ENCODE measurements around the gene RFPL2.

RFPL2 gene

DNA sequence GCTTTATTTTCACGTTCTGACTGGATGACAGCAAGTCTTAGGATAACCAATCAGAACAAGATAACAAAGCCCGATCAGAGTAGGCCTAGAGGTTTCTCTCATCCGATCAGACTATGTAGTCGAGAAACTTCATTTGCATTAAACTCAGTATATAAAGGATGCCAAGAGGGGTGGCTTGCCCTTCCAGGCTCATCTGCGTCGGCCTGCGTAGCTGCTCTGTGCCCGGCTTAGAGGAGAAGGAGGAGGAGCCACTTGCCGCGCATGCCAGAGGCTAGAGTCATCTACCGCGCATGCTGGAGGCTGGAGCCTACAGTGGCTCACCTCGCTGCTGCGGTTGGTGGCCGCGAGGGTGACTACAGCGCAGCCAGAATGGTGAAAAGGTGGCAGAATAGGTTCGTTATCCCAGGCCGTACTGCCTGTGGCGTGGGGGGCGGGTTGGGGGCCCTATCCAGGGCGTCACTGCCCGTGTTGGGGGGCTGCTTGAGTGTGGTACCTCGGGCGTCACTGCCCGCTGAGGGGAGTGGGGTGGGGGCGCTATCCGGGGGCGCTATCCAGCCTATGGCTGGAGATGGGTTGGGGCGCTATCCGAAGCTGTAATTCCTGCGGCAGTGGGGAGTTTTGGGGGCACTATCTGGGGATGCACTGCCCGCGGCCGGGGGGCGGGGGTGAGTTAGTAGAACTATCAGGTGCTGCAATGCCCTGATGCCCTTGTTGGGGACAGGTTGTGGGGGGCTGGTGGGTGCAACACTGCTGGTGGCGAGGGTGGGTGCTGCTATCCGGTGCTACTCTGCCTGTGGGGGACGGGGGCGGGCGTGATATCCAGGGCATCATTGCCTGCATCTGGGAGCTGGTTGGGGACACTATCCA is at the start of gene RFPL2:
Gene RFPL2, minus strand, starts transcription at position 218 of the 867 bp plus-strand sequence. CDS start 2,622 bp downstream, outside the sequence.
- DNase-seq: no peak

DNA sequence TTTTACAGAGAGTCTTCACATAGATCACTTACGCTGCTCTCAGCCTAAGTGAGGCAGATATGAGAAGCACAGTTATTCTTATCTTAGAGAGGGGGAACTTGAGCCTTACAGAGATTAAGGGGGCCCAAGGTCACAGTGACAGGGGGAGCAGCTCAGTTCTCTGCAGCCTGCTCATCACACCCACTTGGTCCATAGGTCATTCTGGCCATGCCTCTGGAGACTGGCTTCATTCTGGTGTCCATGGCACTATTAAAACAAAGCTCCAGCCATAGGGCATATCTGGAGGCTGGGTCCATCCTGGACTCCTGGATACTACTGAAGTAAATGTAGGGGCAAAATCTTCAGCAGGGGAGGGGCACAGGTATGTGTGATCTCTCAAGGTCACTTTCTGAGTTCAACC is 44.4 kb upstream of the RFPL2 start:
- ATAC-seq (no peak), DNase-seq (no peak)

More for the DNA sequence above, at the start of gene RFPL2:
- ATAC-seq: no peak

DNA sequence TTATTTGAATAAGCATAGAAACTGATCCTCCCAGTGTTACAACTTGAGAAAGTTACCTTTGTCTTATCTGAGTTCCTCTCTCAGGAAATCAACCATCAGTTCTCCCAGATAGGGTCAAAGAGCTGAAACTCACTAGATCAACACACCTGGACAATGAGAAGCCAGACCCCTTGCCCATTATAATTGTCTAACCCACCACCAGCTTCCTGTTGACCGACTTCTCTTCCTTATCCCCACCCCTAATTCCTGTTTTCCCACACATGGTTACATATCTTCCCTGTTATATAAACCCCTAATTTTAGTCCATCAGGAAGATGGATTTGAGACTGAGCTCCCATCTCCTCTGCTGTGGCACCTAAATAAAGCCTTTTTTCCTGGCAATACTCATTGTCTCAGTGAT is 43.4 kb upstream of the RFPL2 start:
- ATAC-seq: no peak
- DNase-seq: no peak

DNA sequence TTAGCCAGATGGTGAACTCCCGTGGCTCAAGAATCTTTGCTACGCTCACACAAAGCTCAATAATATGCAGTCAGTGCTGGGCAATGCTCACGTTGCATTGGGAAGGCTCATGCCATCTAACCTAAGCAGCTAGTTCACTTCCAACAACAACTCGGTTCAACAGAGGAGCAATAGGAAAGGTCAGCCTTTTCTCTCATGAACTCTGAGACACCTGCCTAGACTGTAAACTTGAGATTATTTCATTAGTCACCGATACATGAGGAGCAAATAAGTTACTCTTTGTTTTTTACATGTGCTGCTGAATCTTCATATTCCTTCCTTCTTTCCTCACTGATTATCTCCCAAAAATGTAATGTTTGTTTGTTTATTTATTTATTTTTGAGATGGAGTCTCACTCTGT is 41.3 kb upstream of the RFPL2 start:
- ATAC-seq (no peak), DNase-seq (no peak)

DNA sequence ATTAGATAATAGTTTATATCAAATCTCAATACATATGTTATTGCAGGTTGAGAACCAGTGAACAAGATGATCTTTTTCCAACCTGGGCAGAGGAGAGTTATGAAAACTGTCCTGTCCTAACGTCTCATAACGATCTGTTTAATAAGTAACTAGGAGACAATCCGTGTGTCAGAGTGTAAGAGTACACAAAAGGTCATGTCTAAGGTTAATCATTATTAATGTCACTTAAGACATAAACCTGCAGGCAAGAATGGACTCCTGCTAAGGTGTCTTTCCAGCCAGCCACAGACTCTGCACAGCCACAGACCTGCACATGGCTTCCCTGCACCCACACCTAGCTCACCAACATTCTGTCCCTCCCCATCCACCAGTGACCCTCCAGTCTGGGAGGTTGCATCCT is 40.2 kb upstream of the RFPL2 start:
- ATAC-seq: no peak

DNA sequence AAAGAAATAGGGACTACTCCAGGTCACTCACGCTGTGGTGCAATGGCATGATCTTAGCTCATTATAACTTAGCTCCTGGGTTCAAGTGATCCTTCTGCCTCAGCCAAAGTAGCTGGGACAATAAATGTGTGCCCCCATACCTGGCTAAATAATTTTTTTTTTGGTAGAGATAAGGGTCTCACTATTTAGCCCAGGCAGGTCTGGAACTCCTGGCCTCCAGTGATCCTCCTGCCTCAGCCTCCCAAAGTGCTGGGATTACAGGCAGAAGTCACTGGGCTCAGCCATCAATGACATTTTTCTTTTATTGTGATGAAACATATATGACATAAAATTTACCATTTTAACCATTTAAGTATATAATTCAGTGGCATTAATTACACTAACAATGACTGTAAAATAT is 39.7 kb upstream of the RFPL2 start:
- ATAC-seq: no peak
- no peak for DNase-seq

More for the DNA sequence above, 40.2 kb upstream of the RFPL2 start:
- no peak for DNase-seq

DNA sequence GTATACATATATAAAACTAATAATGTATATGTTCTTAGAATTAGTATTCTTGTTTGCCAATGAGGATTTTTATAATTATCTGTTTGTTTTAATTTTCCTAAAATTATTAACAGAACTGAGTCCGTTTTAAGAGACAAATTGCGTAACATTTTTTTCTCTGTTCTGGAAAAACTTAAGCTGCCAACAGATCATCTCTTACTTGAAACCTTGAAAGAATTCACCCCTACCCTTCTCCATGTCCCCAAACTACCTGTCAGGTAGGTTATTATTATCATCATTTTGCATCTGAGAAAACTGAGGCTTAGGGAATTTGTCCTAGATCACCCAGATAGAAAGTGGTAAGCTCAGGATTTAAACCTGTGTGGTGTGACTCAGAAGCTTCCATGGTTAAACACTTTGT is 35.6 kb upstream of the RFPL2 start:
- ATAC-seq: no peak

DNA sequence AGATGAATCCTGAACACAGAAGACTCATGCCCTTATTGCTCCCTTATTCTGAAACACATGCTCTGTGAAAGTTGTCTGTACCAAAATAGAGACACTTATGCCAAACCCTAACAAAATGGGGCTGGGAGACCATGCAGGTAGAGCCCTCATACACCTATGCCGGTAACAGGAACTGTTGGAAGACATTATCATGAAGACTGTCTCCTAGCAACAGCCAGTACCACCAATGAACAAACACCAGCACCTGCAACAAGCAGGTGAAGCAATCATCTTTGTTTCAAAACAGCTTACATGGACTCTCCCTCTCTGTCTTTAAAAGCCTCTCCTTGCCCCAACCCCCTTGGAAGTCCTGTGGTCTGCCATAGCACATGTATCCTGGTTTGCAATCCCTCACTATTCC is 33.0 kb upstream of the RFPL2 start:
- DNase-seq: no peak
- ATAC-seq: no peak

More for the DNA sequence above, 35.6 kb upstream of the RFPL2 start:
- no peak for DNase-seq

DNA sequence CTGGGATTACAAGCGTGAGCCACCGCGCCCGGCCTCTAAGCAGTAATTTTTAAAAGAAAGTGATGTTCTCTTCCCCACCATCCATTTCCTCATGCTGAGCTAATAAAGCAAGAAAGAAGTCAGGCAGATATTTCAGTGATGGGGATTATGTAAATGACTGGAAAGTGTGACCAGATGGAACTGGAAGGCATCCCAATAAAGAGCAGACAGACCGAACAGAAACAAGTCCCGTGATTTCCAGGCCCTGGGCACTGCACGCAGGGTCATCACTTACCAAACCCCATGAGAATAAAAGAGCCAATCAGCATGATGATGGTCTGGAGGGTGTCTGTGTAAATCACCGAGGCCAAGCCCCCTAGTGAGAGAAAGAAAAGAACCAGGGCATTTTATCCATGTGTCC is 32.1 kb upstream of the RFPL2 start:
- DNase-seq (no peak), ATAC-seq (no peak)

DNA sequence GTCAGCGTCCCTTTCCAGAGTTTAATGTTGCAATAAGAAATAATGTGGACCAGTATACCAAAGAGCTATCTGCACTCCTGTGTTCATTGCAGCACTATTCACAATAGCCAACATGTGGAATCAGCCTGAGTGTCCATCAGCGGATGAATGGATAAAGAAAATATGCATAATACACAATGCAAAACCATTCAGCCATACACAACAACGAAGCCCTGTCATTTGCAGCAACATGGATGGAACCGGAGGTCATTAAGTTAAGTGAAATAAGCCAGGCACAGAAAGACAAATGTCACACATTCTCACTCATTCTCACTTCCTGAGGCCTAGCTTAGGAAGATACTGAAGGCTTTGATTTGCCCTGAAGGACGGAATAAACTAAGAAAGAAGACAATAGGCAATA is 28.2 kb upstream of the RFPL2 start:
- ATAC-seq (no peak), DNase-seq (no peak)

DNA sequence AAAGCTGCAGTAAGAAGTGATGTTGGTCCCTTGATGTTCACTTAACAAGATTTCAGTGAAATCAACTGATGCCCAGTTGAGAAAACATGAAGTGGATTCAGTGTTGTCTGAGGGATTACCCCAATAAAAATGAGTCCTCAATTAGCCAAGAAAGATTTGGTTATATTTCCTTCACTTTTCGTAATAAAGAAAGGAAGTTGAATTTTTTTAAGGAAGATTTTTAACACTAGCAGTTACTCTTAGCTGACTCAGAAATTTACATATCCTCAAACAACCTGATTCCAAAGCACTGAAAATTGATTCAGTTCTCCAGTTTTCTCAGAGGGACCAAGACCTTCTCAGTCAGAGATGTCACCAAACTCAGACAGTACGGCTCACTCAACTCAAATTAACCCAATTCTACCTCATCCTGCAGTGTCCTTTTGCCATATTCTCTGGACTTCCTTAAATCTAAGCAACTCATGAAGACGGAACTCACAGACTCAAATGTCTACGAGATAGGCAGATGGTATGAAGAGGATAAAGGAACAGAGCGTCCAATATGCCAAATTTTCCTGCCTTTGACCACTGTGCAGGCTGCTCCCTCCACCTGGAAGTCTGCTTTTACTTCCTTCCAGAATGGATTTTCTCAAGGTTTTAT is 27.4 kb upstream of the RFPL2 start:
- ATAC-seq (no peak), DNase-seq (no peak)

DNA sequence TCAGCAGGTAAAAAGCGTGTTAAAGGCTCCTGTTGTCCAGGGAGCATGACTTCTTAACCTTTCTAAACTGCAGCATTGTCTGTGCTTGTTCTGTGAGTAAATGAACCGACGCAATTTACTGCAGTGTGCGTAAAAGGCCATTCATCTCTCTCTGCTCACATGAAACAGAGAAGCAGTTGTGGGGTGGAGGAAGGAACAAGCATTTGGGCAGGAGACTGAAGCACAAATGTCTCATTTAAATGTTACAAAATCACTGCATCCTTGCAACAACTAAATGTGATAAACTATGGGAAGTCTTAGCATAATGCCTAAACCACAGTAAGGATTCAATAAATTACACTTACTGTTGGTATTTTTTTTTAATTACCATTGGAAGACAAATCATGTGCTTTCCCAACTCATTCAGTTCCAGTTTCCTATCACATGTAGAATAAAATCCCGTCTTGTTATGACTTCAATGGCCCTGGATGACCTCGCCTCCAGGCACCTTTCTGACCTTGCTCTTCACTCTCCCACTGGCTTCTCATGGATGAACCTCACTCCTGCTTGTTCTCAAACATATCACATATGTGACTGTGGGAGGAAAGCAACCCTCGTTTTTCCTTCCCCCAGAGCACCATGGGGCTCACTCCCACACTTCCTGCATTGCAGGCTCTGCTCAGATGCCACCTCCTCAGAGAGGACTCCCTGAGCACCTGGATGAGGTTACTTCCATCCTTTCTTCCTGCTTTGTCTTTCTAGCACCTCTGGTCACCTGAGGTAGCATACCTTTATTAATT is 21.6 kb upstream of the RFPL2 start:
- DNase-seq (no peak), ATAC-seq (no peak)

DNA sequence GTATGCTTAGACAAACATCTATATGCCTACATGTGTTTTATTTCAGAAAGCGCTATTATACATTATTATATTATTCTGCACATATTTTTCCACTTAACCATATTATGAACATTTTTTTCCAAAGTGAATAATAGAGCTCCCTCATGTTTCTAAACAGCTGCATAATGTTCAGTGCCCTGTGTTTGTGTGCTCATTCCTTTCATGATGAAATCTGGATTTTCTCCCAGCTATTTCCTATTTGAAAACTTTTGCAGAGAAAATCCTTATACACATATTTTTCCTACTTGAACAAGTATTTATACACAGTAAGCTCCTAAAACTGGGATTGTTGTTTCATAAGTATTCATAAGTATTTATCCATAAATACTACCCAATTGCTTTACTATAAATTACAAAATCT is 18.1 kb upstream of the RFPL2 start:
- no peak for ATAC-seq
- no peak for DNase-seq

DNA sequence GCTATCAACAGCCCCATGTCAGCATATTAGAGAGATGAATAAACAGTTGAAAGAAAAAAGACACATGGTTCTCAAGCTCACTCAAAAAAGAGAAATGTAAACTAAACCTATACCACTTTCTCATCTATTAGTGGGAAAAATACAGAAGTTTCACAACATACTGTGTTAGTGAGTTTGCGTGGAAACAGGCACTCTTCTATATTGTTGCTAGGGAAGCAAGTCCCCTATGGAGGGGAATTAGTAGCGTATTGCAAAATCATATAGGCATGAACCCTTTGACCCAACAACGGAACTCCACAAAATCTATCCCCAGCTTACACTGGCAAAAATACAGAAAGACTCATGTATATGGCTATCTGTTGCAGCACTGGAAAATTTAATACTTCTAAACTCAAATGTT is 14.2 kb upstream of the RFPL2 start:
- DNase-seq: no peak

DNA sequence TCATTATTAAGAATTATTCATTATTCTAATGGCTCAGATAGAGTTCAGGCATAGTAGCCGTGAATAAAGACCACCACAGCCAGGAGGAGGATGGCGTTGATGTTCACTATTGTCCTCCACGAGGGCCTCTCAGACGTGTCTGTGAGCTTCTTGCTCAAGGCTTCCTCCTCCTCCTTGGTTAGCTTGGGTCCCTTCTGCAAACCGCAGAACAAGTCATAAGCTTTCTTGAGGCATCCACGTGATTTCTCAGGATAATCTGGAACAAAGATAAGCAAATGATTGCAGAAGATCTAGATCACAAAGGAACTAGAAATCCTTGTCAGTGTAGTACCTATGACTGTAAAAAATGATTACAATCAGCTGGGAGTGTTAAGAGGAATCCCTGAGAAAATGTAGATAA is 13.6 kb upstream of the RFPL2 start:
- DNase-seq (no peak), ATAC-seq (no peak)

More for the DNA sequence above, 14.2 kb upstream of the RFPL2 start:
- ATAC-seq: no peak

DNA sequence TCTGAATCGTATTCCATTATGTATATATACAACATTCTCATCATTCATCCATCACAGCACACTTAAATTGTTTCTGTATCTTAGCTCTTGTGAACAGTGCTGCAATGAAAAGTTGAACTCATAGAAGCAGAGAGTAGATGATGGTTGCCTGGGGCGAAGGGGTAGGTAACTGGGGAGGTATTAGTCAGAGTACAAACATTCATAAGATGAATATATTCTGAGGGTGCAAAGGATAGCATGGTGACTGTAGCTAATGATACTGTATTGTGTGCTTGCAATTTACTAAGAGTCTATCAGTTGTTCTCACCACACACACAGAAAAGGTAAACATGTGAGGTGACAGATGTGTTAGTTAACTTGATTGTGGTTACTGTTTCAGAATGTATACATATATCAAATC is 12.6 kb upstream of the RFPL2 start:
- DNase-seq (no peak), ATAC-seq (no peak)

DNA sequence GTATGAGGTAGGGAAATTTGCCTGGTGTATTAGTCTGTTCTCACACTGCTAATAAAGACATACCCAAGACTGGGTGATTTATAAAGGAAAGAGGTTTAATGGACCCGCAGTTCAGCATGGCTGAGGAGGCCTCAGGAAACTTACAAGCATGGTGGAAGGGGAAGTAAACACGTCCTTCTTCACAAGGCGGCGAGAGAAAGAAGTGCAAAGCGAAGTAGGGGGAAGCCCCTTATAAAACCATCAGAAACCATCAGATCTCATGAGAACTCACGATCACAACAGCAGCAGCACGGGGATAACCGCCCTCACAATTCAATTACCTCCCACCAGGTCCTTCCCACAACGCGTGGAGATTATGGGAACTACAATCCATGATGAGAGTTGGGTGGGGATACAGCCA is 12.0 kb upstream of the RFPL2 start:
- no peak for DNase-seq
- ATAC-seq: no peak

DNA sequence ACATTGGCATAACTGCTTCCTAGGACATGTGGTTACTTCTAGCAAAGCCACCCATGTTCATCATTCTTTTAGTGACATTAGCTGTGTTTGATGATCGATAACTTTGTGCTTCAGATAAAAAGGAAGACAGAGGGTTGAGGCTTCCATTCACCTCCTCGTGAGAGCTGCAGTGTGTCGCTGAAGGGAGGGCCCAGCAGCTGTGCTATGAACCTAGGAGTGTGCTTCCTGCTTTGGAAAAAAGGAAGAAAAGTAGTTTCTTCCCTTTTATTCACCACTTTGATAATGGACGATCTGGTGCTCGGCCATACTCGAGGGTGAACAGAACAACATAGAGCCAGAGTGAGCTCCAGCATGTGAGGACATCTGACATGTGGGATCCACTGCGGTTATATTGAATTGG is 6.1 kb upstream of the RFPL2 start:
- no peak for DNase-seq
- ATAC-seq: no peak

DNA sequence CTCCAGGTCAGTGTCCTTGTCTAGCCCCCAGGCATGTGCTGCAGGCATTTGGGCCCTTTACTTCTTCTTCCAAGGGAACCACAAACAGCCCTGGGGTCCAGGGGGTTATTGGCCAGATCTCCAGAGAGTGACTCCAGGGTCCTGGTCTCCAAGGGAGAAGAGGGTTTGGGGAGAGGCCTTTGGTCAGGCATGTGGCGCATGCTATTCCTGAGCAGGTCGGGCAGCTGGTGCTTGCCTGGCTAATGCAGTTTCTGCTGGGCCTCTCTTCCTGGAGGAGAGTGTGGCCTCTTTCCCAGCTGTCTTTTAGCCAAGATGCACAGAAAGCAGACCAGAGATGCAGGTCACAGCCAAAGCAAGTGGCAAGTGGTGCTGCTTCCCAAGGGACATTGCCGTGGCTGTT is 3.8 kb upstream of the RFPL2 start:
- ATAC-seq (no peak), DNase-seq (no peak)

DNA sequence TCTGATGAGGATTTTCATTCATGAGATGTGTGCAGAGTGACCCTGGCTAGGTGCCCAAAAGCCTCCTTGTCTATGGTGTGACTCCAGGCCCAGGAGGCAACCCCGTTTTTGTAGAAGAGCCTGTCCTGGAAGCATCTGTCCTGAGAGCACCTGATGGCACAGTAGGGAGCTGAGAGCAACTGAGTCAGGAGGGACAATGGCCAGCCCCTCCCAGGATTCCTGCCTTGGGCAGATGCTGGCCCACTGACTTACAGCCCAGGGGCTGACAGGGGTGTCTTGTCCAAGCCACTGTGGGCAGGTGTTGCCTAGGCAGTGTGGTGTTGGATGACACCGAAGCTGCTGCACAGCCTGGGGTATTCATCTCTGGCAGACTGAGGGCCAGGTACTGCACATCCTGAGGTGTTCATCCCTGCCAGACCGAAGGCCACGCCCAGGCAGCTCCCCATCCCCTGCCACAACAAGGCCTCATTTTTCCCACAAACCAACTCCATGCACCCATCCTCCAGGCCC is 3.2 kb upstream of the RFPL2 start:
- DNase-seq (no peak), ATAC-seq (no peak)

DNA sequence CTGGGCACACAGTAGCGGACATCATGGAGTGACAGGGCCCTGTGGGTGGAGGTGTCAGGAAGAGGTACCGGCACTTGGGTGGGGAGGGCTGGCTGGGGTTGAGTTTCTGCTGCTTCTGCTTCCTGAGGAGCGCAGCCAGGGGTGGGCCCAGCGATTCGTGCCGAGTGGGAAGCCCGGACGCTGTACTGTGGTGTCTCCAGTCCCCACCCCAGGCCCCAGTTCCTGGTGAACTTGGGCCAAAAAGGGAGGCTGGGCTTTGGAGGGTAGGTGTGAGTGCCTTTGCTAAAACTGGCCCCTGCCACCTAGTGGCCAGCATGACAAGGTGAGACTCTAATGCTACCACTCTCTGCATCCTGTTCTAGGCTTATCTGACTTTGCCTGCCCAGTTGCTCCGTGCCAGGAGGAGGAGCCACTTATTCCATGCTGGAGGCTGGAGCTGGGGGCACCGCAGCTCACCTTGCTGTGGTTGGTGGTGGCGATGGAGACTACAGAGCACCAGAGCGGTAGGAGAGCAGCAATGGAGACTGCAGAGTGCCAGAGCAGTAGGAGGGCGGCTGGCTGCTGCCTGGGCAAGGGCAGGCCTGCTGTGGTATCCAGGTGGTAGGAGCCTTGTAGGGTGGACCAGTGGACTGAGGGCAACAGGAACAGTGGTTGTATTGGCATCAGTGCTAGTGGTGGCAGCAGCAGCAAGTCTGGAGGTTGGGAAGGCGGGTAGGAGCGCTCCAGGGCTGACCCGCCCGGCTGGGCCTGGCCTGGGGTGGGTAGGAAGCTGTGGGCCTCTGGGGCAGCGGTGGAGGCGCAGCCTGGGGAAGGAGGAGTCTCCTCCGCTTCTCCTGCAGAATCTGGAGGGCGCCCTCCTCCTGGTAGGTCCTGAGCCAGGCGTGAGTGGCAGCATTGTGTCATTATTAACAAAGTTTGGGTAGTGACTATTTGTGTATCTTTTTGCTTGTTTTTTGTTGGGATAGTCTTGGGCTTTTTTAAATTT is 2.2 kb upstream of the RFPL2 start:
- DNase-seq: peak; percentile 39
- ATAC-seq: peak; percentile 46

All from stimulated activated naive CD8-positive, alpha-beta T cell treated with anti-CD3 and anti-CD28 coated beads, Interleukin-15, Interleukin-2, amounts not matched to agents 100 U/mL and 50 U/mL, for 24 hours (primary cell).